ENCODE measurements around the gene CHD1. TPM values are rescaled to one million over a fixed set of nuclear protein-coding genes. Genes with fewer than 3 reads are reported as not detected.

The CHD1 gene
- total RNA-seq, 2 donors from 2014 or later = 29.1 to 47.3 TPM

GRCh38 chr5:98969400-98969799 lies 40.6 kb upstream of the CHD1 start:
- no peak for DNase-seq
- no peak overlapping the region for H3K9ac ChIP-seq (ENCODE audit: low read depth in 2 of 2, low read length in 2 of 2)
- no peak overlapping the region for H3K4me3 ChIP-seq
- H3K4me1 ChIP-seq = no peaks in the 10 kb centered on the region
- no peaks in the 10 kb centered on the region for H3K27me3 ChIP-seq
- TF ChIP-seq, protein P1, sequence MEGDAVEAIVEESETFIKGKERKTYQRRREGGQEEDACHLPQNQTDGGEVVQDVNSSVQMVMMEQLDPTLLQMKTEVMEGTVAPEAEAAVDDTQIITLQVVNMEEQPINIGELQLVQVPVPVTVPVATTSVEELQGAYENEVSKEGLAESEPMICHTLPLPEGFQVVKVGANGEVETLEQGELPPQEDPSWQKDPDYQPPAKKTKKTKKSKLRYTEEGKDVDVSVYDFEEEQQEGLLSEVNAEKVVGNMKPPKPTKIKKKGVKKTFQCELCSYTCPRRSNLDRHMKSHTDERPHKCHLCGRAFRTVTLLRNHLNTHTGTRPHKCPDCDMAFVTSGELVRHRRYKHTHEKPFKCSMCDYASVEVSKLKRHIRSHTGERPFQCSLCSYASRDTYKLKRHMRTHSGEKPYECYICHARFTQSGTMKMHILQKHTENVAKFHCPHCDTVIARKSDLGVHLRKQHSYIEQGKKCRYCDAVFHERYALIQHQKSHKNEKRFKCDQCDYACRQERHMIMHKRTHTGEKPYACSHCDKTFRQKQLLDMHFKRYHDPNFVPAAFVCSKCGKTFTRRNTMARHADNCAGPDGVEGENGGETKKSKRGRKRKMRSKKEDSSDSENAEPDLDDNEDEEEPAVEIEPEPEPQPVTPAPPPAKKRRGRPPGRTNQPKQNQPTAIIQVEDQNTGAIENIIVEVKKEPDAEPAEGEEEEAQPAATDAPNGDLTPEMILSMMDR (IDR thresholded peaks at IDR 0.05) = no peak
- H3K36me3 ChIP-seq = no peaks in the 10 kb centered on the region
- H3K9me3 ChIP-seq = no peaks in the 10 kb centered on the region
- no peak overlapping the region for H3K27ac ChIP-seq
- intact Hi-C loops (cut with DNase I) = loop anchor here (10.0 kb wide), 1 partner anchor 45 kb away; no protein-coding TSS in a partner anchor

DNA sequence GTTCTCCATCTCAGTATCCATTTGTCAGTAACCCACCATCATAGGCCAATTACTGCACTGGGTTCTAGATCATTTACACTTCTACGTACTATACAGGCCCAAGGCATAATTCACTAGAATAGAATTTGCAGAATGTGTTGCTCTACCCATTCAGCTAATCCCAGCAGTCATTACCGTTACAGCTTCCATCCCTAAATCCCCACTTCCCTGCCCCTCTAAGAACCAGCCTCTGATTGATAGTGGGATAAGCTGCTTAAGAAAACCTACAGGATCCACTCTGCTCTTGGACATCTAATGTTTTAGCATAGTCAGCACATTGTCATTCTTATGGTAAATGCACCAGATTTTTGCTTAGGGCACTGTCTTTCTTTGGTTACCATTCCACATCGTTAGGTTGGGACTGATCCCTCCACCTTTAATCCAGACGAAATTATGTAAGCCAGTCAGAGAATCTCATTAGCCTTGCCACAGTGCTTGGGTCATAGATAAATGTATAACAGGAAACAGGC lies 39.3 kb upstream of the CHD1 start:
- TF ChIP-seq, protein P1 (IDR thresholded peaks at IDR 0.05) = no peak
- Histone ChIP-seq H3K36me3 (no peaks in the 10 kb centered on the region), H3K9ac (ENCODE audit: low read depth in 2 of 2, low read length in 2 of 2) (no peak overlapping the region), H3K27ac (no peak overlapping the region), H3K4me3 (no peak overlapping the region), H3K27me3 (no peaks in the 10 kb centered on the region), H3K9me3 (no peaks in the 10 kb centered on the region), H3K4me1 (no peaks in the 10 kb centered on the region)
- intact Hi-C loops (cut with DNase I) = loop anchor here (10.0 kb wide), 1 partner anchor 47 kb away; no protein-coding TSS in a partner anchor
- DNase-seq = no peak

DNA sequence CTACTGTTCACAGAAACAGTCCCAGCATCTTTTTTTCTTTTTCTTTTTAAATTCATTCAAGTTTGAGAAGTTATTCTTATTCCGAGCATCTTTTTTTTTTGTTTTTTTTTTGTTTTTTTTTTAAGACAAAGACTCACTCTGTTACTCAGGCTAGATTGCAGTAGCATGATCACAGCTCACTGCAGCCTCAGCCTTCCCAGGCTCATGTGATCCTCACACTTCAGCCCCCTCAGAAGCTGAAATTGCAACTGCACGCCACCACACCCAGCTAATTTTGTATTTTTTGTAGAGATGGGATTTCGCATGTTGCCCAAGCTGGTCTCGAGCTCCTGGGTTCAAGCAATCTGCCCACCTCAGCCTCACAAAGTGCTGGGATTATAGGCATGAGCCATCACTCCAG lies 36.4 kb upstream of the CHD1 start:
- no peak for DNase-seq
- no peak overlapping the region for H3K4me3 ChIP-seq
- no peaks in the 10 kb centered on the region for H3K36me3 ChIP-seq
- no peak overlapping the region for H3K9ac ChIP-seq (ENCODE audit: low read depth in 2 of 2, low read length in 2 of 2)
- no peaks in the 10 kb centered on the region for H3K27me3 ChIP-seq
- TF ChIP-seq, protein P1 (IDR thresholded peaks at IDR 0.05) = no peak
- intact Hi-C loops (cut with DNase I) = loop anchor here (10.0 kb wide), 1 partner anchor 50 kb away; no protein-coding TSS in a partner anchor
- no peak overlapping the region for H3K27ac ChIP-seq
- H3K9me3 ChIP-seq = no peaks in the 10 kb centered on the region
- no peaks in the 10 kb centered on the region for H3K4me1 ChIP-seq

DNA sequence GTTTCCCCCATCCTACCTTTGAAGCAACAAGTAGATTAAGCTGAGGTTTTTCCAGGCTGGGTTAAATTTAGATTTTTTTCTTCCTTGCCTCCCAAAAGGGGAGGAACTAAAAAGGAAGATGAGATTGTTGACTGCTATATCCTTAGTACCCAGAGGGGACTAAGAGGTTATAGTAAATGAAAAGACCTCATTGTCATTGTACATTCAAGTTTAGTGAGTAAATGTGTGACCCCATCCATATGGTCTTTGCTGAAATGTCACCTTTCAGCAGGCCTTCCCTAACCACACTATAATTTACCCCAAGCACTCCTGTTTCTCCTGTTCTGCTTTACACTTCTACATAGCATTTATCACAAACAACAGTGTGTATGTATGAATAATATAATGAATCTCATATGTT lies 35.8 kb upstream of the CHD1 start:
- H3K27me3 ChIP-seq = no peaks in the 10 kb centered on the region
- TF ChIP-seq, protein P1 (IDR thresholded peaks at IDR 0.05) = no peak
- DNase-seq = no peak
- no peak overlapping the region for H3K27ac ChIP-seq
- no peaks in the 10 kb centered on the region for H3K4me1 ChIP-seq
- H3K4me3 ChIP-seq = no peak overlapping the region
- H3K9ac ChIP-seq (ENCODE audit: low read depth in 2 of 2, low read length in 2 of 2) = no peak overlapping the region
- H3K36me3 ChIP-seq = no peaks in the 10 kb centered on the region
- no peaks in the 10 kb centered on the region for H3K9me3 ChIP-seq
- intact Hi-C loops (cut with DNase I) = loop anchor here (10.0 kb wide), 1 partner anchor 50 kb away; no protein-coding TSS in a partner anchor

- no peak overlapping the region for H3K4me3 ChIP-seq
- no peaks in the 10 kb centered on the region for H3K9me3 ChIP-seq
- TF ChIP-seq, protein P1 (IDR thresholded peaks at IDR 0.05) = no peak
- no peaks in the 10 kb centered on the region for H3K36me3 ChIP-seq
- H3K4me1 ChIP-seq = no peaks in the 10 kb centered on the region
- intact Hi-C loops (cut with DNase I) = loop anchor here (10.0 kb wide), 1 partner anchor 52 kb away; no protein-coding TSS in a partner anchor
- DNase-seq = no peak
- H3K9ac ChIP-seq (ENCODE audit: low read depth in 2 of 2, low read length in 2 of 2) = no peak overlapping the region
- no peak overlapping the region for H3K27ac ChIP-seq
- no peaks in the 10 kb centered on the region for H3K27me3 ChIP-seq
Measured at GRCh38 chr5:98963019-98963418, 34.2 kb upstream of the CHD1 start.
